PC-9 (cell line): ENCODE data around the gene LHX8. TPM values are rescaled to one million over a fixed set of nuclear protein-coding genes. Genes with fewer than 3 reads are reported as not detected.

Experiments
- BruUV-seq: library from RNA; stranded (reverse); fragments of 400-500 nt; replicated peaks from 2 replicates; lab custom pipeline; 2021; lab: Mats Ljungman, UMichigan
- CTCF ChIA-PET: fragments of 300-600 bp; sonication (Branson Sonifier 250); formaldehyde crosslinking; loops from one replicate; lab custom pipeline; 2022; ENCODE audit warnings: antibody characterized with exemption; lab: Charles Lee
- POLR2A ChIA-PET: fragments of 300-600 bp; sonication (Branson Sonifier 250); formaldehyde crosslinking; loops from one replicate; lab custom pipeline; 2022; ENCODE audit warnings: antibody characterized with exemption; ENCODE audit not compliant: unreplicated experiment; lab: Charles Lee
- DNase-seq, 2 experiments: peaks; one replicate each; pipeline versions ENCODE4 v3.0.0 to v3.0.0-alpha.2; 2015 to 2022; ENCODE audit warnings: mixed read lengths in 1 of 2
- H2AFZ ChIP-seq: fragments of 200-600 bp; sonication (generic); 2 replicates; pipeline ENCODE4 v1.8.1; 2017; ENCODE audit warnings: antibody characterized with exemption
- H3F3A ChIP-seq: fragments of 200-600 bp; sonication (generic); 2 replicates; pipeline ENCODE4 v1.8.1; 2017; ENCODE audit warnings: antibody characterized with exemption, mild to moderate bottlenecking, low read depth; ENCODE audit not compliant: insufficient read depth
- H3K27ac ChIP-seq: fragments of 200-600 bp; sonication (generic); 2 replicates; pipeline ENCODE4 v1.6.1; 2016; ENCODE audit warnings: mixed run types
- H3K27me3 ChIP-seq: fragments of 200-600 bp; sonication (generic); 2 replicates; pipeline ENCODE4 v1.6.1; 2016; ENCODE audit warnings: low read depth, mixed run types; ENCODE audit not compliant: insufficient read depth
- H3K36me3 ChIP-seq: fragments of 200-600 bp; sonication (generic); 2 replicates; pipeline ENCODE4 v1.6.1; 2016; ENCODE audit warnings: low read depth, mixed run types
- H3K4me1 ChIP-seq: fragments of 200-600 bp; sonication (generic); replicated peaks from 2 replicates; pipeline ENCODE4 v1.6.1; 2016; ENCODE audit warnings: mixed run types; ENCODE audit not compliant: insufficient read depth
- H3K4me2 ChIP-seq: fragments of 200-600 bp; sonication (generic); 2 replicates; pipeline ENCODE4 v1.6.1; 2017; ENCODE audit warnings: mixed run types
- H3K4me3 ChIP-seq: fragments of 200-600 bp; sonication (generic); 2 replicates; pipeline ENCODE4 v1.6.1; 2016; ENCODE audit warnings: mixed run types
- H3K79me2 ChIP-seq: fragments of 200-600 bp; sonication (generic); 2 replicates; pipeline ENCODE4 v1.6.1; 2017; ENCODE audit warnings: low read depth, mixed run types
- H3K9me2 ChIP-seq: fragments of 200-600 bp; sonication (generic); 2 replicates; pipeline ENCODE4 v1.8.1; 2017; ENCODE audit warnings: mild to moderate bottlenecking; ENCODE audit not compliant: insufficient read depth
- H3K9me3 ChIP-seq: fragments of 200-600 bp; sonication (generic); 2 replicates; pipeline ENCODE4 v1.8.1; 2016; ENCODE audit warnings: low read depth; ENCODE audit not compliant: insufficient read depth
- H4K20me1 ChIP-seq: fragments of 200-600 bp; sonication (generic); 2 replicates; pipeline ENCODE4 v1.8.1; 2017; ENCODE audit not compliant: insufficient read depth
- CTCF ChIP-seq: fragments of 200-600 bp; sonication (generic); conservative IDR thresholded peaks from 2 replicates; pipeline ENCODE4 v1.6.1; 2017; ENCODE audit warnings: mixed run types, antibody characterized with exemption, mild to moderate bottlenecking, moderate library complexity
- EZH2 ChIP-seq: fragments of 200-600 bp; sonication (generic); IDR thresholded peaks from 2 replicates; pipeline ENCODE4 v1.8.0; 2017; ENCODE audit warnings: antibody characterized with exemption, low read depth
- intact Hi-C: fragments of 100-400 bp; cut with micrococcal nuclease; formaldehyde crosslinking; loops from one replicate; pipeline ENCODE4 v1.10.0; 2022; ENCODE audit not compliant: unreplicated experiment
- total RNA-seq: library from RNA; stranded (reverse); gene quantifications from 2 replicates; pipeline ENCODE4 v1.2.3, GENCODE V29; 2021

LHX8 gene
- total RNA-seq, 1 experiment from 2014 or later: not detected

- TF ChIP-seq CTCF (no peak), EZH2 (no peak)
- Histone ChIP-seq H3K27me3 (no peaks in the 10 kb centered on the region), H3K36me3 (no peaks in the 10 kb centered on the region), H3K9me2 (no peaks in the 10 kb centered on the region; the same call in 1 of the 2 replicates), H3F3A (no peaks in the 10 kb centered on the region), H3K4me3 (no peak overlapping the region), H3K79me2 (no peaks in the 10 kb centered on the region), H3K9me3 (no peaks in the 10 kb centered on the region), H3K27ac (no peak overlapping the region), H2AFZ (no peak overlapping the region), H4K20me1 (no peaks in the 10 kb centered on the region), H3K4me1 (no peaks in the 10 kb centered on the region), H3K4me2 (no peak overlapping the region)
- ChIA-PET POLR2A (no interaction called here), CTCF (no interaction called here)
- DNase-seq: no peak
- BruUV-seq: no TSS peak
- intact Hi-C loops: no loop called here
Measured at GRCh38 chr1:75188892-75189291, 54.7 kb downstream of the LHX8 start.

GRCh38 chr1:75198163-75198562, 64.0 kb downstream of the LHX8 start:
- no peak overlapping the region for H2AFZ ChIP-seq
- no peaks in the 10 kb centered on the region for H3K79me2 ChIP-seq
- no peaks in the 10 kb centered on the region for H3K27me3 ChIP-seq
- DNase-seq: no peak
- POLR2A ChIA-PET: no interaction called here
- H3K36me3 ChIP-seq: no peaks in the 10 kb centered on the region
- H4K20me1 ChIP-seq: no peaks in the 10 kb centered on the region
- no peaks in the 10 kb centered on the region for H3F3A ChIP-seq
- BruUV-seq: no TSS peak
- no peak overlapping the region for H3K27ac ChIP-seq
- H3K4me2 ChIP-seq: no peak overlapping the region
- no peak overlapping the region for H3K4me3 ChIP-seq
- no peaks in the 10 kb centered on the region for H3K9me3 ChIP-seq
- TF ChIP-seq EZH2: no peak
- TF ChIP-seq CTCF: no peak
- no peaks in the 10 kb centered on the region for H3K4me1 ChIP-seq
- intact Hi-C loops: no loop called here
- H3K9me2 ChIP-seq: no peaks in the 10 kb centered on the region
- CTCF ChIA-PET: no interaction called here

- Histone ChIP-seq H3K9me3 (no peaks in the 10 kb centered on the region), H4K20me1 (no peaks in the 10 kb centered on the region), H3K27ac (no peak overlapping the region), H3K4me3 (no peak overlapping the region), H3K36me3 (no peaks in the 10 kb centered on the region), H3K79me2 (no peaks in the 10 kb centered on the region), H3K4me1 (no peaks in the 10 kb centered on the region), H3K9me2 (no peaks in the 10 kb centered on the region), H3F3A (no peaks in the 10 kb centered on the region), H3K4me2 (no peak overlapping the region), H2AFZ (no peak overlapping the region), H3K27me3 (no peaks in the 10 kb centered on the region)
- BruUV-seq: no TSS peak
- TF ChIP-seq CTCF (no peak), EZH2 (no peak)
- POLR2A ChIA-PET: no interaction called here
- CTCF ChIA-PET: no interaction called here
- intact Hi-C loops: no loop called here
- DNase-seq: no peak
Measured at GRCh38 chr1:75198761-75199160, 64.6 kb downstream of the LHX8 start.
